Stimulated activated CD8-positive, alpha-beta memory T cell treated with anti-CD3 and anti-CD28 coated beads, Interleukin-12 subunit alpha, Interleukin-12 subunit beta, amount 100 ng/mL, for 24 hours (primary cell): ENCODE results near the gene TUBA4B.
"Not testable (repeated sequence)": the region's sequence is repeated elsewhere in the genome, so short reads cannot be mapped to it uniquely, and the experiment has no call there.

Experiments
- DNase-seq: peaks from one replicate; pipeline ENCODE4 v3.0.0-alpha.2; 2020; ENCODE audit errors: extremely low read depth

Gene TUBA4B

GRCh38 chr2:219290381-219291171, 37.5 kb downstream of the TUBA4B start:
- no peak for DNase-seq

GRCh38 chr2:219291394-219291793, 38.4 kb downstream of the TUBA4B start:
- no peak for DNase-seq

DNA sequence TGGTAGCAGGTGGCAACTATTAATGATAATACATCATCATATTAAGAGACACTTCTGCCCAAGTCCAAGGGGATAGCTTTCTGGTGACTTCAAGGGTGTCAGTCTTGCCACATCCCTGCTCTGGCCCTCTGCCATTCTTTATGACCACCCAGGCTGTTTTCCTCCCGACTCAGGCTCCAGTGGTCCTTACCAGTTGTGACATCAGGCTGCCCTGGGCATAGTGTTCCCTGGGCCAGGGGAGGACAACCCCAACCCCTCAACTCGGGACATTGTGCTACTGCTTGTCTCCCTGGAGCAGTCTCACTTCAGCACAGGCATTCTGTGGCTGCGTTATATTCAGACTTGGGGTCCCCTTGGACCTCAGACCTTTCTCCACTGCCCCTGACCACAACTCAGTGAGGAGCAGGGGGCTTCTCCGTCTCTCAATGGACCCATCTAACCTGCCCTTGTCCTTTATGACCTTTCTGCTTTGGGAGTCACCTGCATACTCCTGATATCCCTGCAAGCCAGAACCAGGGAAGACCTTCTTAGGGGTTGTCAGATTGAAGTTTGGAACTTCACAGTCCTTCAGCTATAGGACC, 39.0 kb downstream of the TUBA4B start:
- no peak for DNase-seq

DNA sequence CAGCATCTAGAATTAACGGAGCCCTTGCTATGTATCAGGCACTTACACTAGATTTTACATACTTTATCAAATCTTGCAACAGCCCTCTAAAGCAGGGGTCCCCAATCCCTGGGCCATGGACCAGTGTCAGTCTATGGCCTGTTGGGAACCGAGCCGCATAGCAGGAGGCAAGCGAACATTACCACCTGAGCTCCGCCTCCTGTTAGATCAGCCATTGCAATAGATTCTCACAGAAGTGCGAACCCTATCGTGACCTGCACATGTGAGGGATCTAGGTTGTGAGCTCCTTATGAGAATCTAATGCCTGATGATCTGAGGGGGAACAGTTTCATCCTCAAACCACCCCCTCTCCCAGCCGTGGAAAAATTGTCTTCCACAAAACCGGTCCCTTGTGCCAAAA, 39.6 kb downstream of the TUBA4B start:
- DNase-seq, result no peak

GRCh38 chr2:219293736-219294231, 40.7 kb downstream of the TUBA4B start:
- DNase-seq, result no peak

DNA sequence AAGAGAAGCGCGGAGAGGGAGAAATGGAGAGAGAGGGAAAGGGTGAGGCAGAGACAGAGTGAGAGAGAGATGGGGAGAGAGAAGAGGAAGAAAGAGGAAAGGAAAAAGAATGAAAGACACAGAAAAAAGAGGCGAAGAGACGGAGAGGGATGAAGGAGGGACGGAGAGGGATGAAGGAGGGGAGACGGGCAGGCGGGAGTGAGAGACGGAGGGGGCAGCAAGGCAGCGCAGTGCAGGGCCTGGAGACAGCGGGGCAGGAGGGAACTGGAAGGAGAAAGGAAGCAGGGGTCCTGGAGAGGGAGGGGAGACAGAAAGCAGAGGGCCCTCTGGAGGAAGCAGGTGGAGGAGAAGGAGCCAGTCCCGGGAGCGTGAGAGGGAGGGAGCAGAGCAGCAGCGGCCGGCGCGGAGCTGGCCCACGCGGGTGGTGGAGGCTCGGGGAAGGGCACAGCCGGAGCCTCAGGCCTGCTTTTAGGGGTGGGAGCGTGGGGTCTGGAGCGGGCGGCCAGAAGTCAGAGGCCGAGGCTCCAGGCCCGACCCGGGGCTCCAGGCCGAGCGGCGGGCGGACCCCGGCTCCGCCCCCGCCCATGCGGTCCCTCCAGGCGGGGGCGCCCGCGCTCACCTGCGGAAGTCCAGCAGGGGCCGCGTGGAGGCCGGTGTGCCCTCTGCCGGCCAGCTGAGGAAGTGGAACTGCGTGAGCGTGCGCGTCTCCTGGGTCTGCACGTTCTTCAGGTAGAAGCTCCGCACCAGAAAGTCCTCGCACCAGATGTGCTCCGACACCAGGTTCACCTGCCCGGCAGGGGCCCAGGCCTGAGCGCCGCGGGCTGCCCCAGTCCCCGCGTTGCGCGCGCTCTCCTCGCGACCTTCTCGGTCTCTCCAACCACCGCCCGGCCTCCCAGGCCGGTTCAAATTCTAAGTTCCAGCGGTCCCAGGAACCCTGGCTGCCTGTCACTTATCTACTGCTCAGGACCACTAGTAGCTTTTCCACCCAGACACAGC, 41.6 kb downstream of the TUBA4B start:
- DNase-seq, result peak; percentile 61

- DNase-seq, result no peak
These were observed 43.1 kb downstream of the TUBA4B start for GRCh38 chr2:219296142-219296541.

DNA sequence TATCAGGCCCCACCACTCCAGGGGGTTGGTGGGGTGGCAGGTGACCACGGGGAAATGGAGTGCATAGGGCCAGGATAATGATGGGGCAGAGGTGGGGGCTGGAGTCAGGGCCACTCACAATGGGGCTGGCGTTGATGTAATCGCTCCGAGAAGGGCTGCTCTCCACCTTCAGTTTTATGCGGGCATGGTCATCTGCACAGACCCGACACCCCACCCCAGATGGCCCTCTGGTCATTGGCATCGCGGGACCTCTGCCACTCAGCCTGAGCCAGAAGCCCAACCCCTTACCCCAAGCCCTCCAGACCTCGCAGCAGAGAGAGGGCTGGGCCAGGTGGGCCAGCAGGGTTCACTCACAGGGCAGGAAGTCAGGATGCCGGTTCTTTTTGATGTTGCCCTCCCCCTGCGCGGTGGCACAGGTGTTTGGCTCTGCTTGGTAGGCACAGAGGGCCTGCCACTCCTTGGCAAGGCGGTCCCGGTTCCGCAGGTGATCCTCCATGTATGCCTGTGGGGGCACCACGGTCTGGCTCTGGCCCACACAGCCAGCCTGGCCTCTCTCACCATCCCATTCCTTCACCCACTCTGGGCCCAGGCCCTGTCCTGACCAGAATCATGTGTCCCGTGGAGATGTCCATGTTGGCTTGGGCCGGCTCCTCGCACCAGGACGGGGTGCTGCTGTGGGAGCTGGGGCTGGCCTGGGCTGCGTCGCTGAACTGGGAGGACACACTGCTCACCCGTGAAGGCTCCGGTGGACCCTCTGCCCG, 43.8 kb downstream of the TUBA4B start:
- DNase-seq, result no peak

DNA sequence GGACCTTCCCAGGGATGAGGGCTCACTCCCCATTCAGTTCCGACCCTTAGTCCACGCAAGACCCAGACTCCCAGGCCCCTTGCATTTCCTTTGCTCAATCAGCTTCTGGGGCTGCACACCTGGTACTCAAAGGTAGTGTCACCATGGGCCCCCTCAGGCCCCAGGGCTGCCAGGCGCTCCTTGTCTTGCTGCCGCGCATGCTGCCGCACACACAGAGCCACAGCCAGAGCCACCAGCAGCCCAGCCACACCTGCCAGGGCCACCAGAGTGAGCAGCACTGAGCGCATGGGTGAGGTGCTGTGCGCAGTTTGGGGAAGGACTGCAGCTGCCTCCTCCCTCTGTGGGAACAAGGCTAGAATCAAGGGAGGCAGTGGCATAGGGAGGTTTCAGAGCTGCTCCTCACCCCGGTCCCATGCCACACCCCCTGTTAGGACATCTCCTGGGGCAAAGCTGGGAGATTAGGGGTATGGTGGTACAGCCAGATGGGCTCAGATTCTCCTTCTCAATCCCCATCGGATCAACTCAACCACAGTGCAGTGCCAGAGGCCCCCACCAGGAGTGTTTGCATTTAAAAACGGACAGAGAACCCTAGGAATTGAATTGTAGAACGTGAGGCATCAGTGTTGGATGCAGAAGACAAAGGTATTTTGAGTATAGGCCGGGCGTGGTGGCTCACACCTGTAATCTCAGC, 44.9 kb downstream of the TUBA4B start:
- DNase-seq, result no peak

DNA sequence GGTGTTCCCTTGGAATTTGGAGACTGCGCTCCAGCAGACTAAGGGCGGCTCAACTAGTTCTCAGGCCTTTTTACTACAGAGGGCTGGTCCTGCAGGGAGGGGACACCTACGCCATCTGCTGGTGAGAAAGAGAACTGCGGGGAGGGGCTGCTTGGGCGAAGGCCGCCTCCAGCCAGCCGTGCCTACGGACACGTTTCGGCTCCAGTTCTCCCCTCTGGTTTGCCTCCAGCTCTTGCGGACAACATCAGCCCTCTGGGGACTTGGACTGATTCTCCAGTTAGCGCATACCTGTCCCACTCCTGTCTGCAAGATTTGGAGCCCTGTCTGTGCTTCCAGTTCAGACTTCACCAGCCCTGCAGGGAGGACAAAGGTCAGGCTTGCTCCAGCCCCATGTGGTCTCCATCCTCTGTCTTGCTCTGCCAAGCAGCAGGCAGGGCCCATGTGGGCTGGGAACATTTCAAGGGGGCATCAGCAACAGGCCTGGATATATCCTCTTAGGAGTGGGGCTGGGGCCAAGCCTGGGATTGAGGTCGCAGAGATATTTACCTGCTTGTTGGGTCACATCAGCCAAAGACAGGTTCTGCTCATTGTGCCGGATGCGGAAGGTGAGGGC, 45.8 kb downstream of the TUBA4B start:
- DNase-seq, result peak; percentile 61

GRCh38 chr2:219299372-219299760, 46.3 kb downstream of the TUBA4B start:
- no peak for DNase-seq

GRCh38 chr2:219300022-219300421, 47.0 kb downstream of the TUBA4B start:
- DNase-seq, result no peak

DNA sequence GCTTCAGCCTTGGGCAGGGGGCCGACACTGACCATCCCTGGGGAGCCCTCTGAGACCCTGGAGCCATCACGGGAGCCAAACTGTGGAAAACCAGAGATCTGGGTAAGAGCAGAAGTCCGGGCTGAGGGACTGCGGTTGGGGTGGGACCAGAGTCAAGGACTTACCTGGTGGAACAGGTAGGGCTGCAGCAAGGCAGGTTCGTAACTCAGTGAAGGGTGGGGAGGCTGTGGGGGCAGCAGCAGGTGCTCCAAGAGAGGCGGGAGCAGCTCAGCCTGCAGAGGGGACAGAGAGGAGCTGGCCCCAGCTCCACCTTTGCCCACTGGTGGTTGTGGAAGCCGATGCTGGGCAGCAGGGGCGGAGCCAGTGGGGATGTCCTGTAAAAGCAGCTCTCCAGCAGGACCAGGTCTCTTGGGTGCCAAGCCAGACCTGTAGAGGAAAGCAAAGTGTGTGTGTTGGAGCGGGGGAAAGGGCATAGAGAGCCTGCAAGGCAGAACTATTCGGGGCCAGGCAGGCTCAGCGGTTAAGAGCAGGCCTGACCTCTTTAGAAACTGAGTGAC, 49.4 kb downstream of the TUBA4B start:
- DNase-seq, result no peak

GRCh38 chr2:219304223-219304622, 51.2 kb downstream of the TUBA4B start:
- DNase-seq, result no peak

- no peak for DNase-seq
These were observed 53.0 kb downstream of the TUBA4B start for GRCh38 chr2:219306047-219306446.

DNA sequence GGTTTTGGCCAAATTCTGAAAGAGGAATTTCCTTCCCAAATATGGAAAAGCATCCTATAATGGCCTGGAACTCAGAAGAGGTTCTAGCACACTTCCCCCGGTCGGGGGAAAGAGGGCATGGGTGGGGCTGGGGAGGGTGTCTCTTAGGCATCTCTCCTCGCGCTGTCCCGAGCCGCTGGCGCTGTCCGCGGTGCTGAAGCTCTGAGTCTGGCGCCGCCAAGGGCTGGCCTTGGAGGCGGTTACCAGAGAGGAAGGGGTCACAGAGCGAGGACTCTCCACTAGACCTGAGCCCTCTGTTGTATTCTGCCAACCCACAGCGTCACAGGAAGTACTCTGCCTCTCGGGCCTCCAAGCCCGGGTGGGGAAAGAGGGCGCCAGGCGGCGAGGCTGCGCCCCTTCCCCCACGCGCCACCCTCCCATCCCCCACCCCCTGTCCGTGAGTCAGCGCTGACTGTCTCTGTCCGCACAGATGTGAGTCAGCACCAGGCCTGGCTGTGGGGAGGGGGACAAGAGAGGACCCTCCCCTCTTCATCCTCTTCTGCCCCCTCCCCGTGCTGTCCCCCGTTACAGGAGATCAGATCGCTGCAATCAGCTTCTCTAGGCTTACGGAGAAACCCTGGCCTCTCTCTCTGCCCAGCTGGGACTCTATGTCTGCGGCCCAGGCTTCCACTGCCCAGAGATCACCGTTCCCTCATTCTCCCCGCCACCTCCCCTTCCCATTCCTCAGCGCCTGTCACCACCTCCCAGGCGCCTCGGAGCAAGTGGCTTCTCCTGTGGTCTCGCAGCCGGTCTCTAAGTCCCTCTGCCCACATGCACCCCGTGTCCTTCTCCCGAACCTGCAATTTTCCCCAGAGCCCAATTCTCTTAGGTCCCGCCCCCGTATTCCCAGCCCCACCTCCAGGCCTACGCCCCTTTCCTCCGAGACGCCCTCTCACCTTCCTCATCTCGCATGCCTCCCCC, 55.4 kb downstream of the TUBA4B start:
- no peak for DNase-seq

GRCh38 chr2:219309278-219309677, 56.2 kb downstream of the TUBA4B start, which contains the start of gene PTPRN:
Gene PTPRN (minus strand): TSS chr2:219309401. CDS start chr2:219309332, 69 bp downstream.
- DNase-seq, result no peak

DNA sequence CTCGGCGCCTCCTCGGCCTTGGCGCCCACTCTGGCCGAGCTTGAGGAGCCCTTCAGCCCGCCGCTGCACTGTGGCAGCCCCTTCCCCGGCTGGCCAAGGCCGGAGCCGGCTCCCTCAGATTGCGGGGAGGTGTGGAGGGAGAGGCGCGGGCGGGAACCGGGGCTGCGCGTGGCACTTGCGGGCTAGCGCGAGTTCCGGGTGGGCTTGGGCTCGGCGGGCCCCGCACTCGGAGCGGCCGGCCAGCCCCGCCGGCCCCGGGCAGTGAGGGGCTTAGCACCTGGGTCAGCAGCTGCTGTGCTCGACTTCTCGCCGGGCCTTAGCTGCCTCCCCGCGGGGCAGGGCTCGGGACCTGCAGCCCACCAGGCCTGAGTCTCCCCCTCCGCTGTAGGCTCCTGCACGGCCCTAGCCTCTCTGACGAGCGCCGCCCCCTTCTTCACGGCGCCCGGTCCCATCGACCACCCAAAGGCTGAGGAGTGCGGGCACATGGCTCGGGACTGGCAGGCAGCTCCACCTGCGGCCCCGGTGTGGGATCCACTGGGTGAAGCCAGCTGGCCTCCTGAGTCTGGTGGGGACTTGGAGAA, 59.7 kb downstream of the TUBA4B start:
- not testable (repeated sequence) for DNase-seq
